ENCODE data around the gene PLCD3. TPM values are rescaled to one million over a fixed set of nuclear protein-coding genes. Genes with fewer than 3 reads are reported as not detected.

The PLCD3 gene
- total RNA-seq, 1 experiment from 2014 or later = 13.3 TPM

GRCh38 chr17:45102856-45103255 lies 29.5 kb downstream of the PLCD3 start:
- peaks cover 94% of the 10 kb centered on the region for H3K36me3 ChIP-seq
- no peaks in the 10 kb centered on the region for H3K9me3 ChIP-seq
- H3K27me3 ChIP-seq = no peaks in the 10 kb centered on the region
- no peak for DNase-seq
- H3K4me3 ChIP-seq = no peak overlapping the region

DNA sequence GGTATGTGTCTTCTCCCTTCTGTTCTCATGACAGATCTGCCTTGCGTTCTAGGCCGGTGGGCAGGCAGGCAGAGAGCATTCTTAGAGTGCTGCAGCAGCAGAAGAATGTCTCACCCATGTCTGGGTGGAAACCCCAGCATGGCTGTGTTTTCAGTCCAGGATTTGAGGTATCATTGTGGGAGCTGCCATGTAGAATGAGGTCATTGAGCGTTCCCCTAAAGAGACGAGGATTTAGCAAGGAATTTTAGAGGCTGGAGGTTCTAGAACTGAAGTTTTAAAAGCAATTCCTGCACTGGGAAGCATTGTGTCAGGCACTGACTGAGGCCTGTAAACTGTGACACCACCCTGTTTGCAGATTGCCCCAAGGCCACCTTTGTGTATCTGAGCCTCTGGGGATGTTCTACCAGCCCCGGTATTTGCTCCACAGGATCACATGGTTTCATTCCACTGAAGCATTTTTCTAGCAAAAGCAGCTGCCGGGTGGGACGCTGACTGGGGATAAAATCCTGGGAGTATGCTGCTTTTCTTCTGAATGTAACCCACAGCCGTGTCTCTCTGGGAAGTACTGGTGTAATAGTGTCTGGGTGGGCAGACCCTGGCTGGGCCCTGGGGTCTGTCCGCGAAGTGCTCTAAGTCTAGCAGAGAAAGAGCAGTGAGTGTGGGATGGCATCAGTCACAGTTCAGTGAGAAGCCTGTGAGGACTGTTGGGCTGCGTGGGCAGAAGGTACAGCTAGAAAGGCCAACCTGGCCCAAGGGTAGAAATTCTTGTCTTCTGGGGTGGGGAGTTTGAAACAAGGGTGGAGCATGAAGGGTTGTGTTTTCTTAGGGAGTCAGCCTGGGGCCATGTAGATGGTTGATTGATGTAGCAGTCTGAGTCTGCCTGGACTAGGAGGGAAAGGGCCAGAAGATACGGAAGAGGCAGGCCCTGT lies 30.2 kb downstream of the PLCD3 start:
- peaks cover 94% of the 10 kb centered on the region for H3K36me3 ChIP-seq
- no peaks in the 10 kb centered on the region for H3K9me3 ChIP-seq
- no peak for DNase-seq
- H3K4me3 ChIP-seq = no peak overlapping the region
- H3K27me3 ChIP-seq = no peaks in the 10 kb centered on the region

GRCh38 chr17:45101546-45101882 lies 30.8 kb downstream of the PLCD3 start:
- DNase-seq = no peak
- Histone ChIP-seq H3K9me3 (no peaks in the 10 kb centered on the region), H3K4me3 (no peak overlapping the region), H3K27me3 (no peaks in the 10 kb centered on the region), H3K36me3 (peaks cover 94% of the 10 kb centered on the region)

- DNase-seq = peak; percentile 79
- Histone ChIP-seq H3K9me3 (no peaks in the 10 kb centered on the region), H3K27me3 (no peaks in the 10 kb centered on the region), H3K36me3 (peaks cover 96% of the 10 kb centered on the region), H3K4me3 (no peak overlapping the region)
Observed at GRCh38 chr17:45098869-45099616, 33.3 kb downstream of the PLCD3 start.

DNA sequence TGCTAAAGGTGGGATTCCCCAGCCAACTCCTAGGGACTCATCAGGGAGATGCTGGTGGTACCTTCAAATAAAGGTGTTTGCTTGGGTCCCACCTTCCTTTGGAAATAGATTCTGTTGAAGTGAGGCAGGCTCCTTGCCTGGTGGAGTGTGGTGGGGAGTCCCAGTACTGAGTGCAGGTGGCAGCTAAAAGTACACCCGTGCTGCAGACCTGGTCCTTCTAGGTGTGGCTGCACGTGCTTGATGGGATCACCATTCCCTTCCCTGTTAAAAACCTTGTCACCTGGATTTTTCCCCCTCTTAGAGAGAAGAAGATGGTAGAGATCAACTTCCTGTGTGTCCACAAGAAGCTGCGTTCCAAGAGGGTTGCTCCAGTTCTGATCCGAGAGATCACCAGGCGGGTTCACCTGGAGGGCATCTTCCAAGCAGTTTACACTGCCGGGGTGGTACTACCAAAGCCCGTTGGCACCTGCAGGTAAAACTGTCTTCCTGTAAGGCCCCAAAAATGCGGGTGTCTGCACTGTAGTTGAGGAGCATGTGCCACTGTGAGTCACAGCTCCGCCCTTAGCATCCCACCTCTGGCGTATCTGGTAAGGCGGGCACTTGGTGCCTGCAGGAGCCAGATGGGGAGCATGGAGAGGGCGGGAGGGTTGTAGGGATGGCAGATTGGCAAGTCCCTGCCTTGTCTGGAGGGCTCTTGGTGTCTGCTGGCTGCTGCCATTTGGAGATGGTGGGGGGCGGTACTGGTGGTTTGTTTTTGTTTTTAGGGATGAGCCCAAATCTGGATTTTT lies 34.0 kb downstream of the PLCD3 start:
- peaks cover 95% of the 10 kb centered on the region for H3K36me3 ChIP-seq

GRCh38 chr17:45096926-45097325 lies 35.4 kb downstream of the PLCD3 start:
- Histone ChIP-seq H3K9me3 (peaks cover 2% of the 10 kb centered on the region; the same call in 1 of the 2 replicates), H3K36me3 (peaks cover 85% of the 10 kb centered on the region), H3K27me3 (no peaks in the 10 kb centered on the region)

More for the DNA sequence above, 34.0 kb downstream of the PLCD3 start:
- no peak overlapping the region for H3K4me3 ChIP-seq
- no peaks in the 10 kb centered on the region for H3K27me3 ChIP-seq
- H3K9me3 ChIP-seq = no peaks in the 10 kb centered on the region
- no peak for DNase-seq

GRCh38 chr17:45096141-45096540 lies 36.2 kb downstream of the PLCD3 start:
- no peak for DNase-seq
- Histone ChIP-seq H3K4me3 (no peak overlapping the region), H3K36me3 (peaks cover 86% of the 10 kb centered on the region), H3K27me3 (no peaks in the 10 kb centered on the region), H3K9me3 (peaks cover 3% of the 10 kb centered on the region)

More at GRCh38 chr17:45096926-45097325, 35.4 kb downstream of the PLCD3 start:
- DNase-seq = no peak
- H3K4me3 ChIP-seq = no peak overlapping the region

- Histone ChIP-seq H3K27me3 (no peaks in the 10 kb centered on the region), H3K4me3 (no peak overlapping the region), H3K9me3 (peaks cover 3% of the 10 kb centered on the region), H3K36me3 (peaks cover 89% of the 10 kb centered on the region)
- DNase-seq = no peak
Observed at GRCh38 chr17:45093444-45094110, 38.7 kb downstream of the PLCD3 start.

- H3K9me3 ChIP-seq = peaks cover 3% of the 10 kb centered on the region
- no peaks in the 10 kb centered on the region for H3K27me3 ChIP-seq
- DNase-seq = peak; percentile 99
- peaks cover 89% of the 10 kb centered on the region for H3K36me3 ChIP-seq
- H3K4me3 ChIP-seq = no peak overlapping the region
Observed at GRCh38 chr17:45092911-45093430, 39.3 kb downstream of the PLCD3 start.

DNA sequence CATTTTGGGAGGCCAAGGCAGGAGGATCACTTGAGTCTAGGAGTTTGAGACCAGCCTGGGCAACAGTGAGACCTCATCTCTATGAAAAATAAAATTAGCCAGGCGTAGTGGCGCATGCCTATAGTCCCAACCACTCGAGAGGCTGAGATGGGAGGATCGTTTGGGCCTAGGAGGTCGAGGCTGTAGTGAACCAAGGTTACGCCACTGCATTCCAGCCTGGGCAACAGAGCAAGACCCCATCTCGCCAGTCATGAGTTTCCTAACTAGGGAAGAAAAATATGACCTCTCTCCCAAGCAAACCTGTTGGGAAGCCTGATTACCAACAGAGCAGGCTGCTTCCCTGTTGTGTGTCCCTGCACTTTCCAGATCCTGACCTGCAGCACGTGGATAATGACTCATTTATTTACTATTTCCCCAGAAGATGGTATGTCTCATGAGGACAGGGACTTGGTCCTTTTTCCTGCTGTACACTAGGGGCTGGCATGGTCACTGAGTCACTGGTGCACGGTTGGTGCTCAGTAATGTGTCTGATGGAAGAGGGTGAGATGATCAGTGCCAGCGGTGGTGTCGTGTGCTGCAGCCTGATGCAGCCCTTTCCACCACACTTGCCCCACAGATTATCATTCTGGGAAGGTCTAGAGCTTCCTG lies 40.4 kb downstream of the PLCD3 start:
- Histone ChIP-seq H3K36me3 (peaks cover 88% of the 10 kb centered on the region), H3K4me3 (no peak overlapping the region), H3K27me3 (no peaks in the 10 kb centered on the region), H3K9me3 (peaks cover 3% of the 10 kb centered on the region)
- peak; percentile 28 for DNase-seq

- peaks cover 3% of the 10 kb centered on the region for H3K9me3 ChIP-seq
- peak; percentile 88 for DNase-seq
- no peaks in the 10 kb centered on the region for H3K27me3 ChIP-seq
- H3K4me3 ChIP-seq = no peak overlapping the region
- H3K36me3 ChIP-seq = peaks cover 87% of the 10 kb centered on the region
Observed at GRCh38 chr17:45090711-45091110, 41.6 kb downstream of the PLCD3 start.

- no peak overlapping the region for H3K4me3 ChIP-seq
- no peaks in the 10 kb centered on the region for H3K27me3 ChIP-seq
- peaks cover 85% of the 10 kb centered on the region for H3K36me3 ChIP-seq
- peaks cover 3% of the 10 kb centered on the region for H3K9me3 ChIP-seq
- no peak for DNase-seq
Observed at GRCh38 chr17:45088741-45089140, 43.6 kb downstream of the PLCD3 start.

DNA sequence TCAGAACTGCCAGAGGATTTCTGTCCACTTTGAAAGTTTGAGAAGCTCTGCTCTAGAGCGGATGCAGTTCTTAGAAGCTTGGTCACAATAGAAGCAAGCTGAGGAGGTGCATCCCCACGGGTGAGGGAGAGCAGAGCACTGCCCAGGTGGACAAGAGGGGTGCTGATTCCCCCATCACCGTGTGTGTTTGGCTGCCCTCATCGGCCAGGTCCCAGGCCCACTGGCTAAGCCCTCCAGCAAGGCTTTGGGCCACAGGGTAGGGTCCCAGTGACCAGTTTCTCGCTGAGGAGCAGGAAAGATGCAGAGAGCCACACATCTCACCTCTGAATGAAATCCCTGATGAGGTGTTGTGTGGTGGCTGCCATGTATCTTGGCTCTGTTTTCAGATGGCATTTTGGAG lies 44.3 kb downstream of the PLCD3 start:
- Histone ChIP-seq H3K9me3 (peaks cover 3% of the 10 kb centered on the region), H3K4me3 (no peak overlapping the region), H3K36me3 (peaks cover 87% of the 10 kb centered on the region), H3K27me3 (no peaks in the 10 kb centered on the region)
- no peak for DNase-seq

DNA sequence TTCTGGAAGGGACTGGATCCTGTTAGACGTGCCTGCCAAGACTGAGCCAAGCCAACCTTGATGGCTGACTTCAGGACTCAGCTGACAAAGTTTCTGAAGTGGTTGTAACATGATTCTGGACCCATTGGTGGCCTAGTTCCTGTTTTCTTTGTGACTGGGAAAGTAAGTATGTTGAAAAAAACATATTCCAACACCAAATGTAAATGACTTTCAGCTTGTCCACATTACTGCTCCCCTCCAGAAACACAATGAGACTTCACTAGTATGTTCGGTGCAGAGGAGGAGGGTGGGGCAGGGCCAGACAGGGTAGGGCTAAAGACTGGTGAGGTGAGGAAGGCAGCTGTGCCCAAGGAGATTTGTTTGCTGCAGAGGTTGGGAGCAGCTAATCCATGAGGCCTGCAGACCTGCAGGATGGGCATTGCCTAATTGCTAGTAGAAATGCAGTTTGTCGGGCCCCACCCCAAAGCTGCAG lies 44.8 kb downstream of the PLCD3 start:
- Histone ChIP-seq H3K9me3 (peaks cover 3% of the 10 kb centered on the region), H3K36me3 (peaks cover 91% of the 10 kb centered on the region), H3K4me3 (no peak overlapping the region), H3K27me3 (no peaks in the 10 kb centered on the region)
- DNase-seq = no peak

DNA sequence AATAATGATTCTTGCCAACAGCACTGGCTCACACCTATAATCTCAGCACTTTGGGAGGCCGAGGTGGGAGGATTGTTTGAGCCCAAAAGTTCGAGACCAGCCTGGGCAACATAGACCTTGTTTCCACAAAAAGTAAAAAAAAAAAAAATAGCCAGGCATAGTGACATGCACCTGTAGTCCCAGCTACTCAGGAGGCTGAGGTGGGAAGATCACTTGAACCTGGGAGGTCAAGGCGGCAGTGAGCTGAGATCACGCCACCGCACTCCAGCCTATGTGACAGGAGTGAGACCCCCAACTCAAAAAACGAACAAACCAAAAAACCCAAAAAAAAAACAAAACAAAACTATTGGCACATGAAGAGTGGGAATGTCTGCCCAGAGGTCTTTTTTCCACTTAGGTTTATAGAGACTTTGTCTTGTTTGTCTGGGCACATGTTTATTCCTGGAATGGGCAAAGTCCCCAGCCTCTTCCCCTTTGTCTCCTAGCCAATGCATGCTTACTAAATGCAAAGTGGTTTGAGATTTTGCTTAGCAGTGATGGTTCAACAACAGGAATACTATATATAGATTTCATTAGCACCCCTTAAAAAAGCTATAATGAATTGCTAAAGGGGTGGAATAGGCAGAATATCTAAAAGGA lies 45.3 kb downstream of the PLCD3 start:
- H3K36me3 ChIP-seq = peaks cover 94% of the 10 kb centered on the region
- DNase-seq = no peak
- H3K4me3 ChIP-seq = no peak overlapping the region
- H3K27me3 ChIP-seq = no peaks in the 10 kb centered on the region
- H3K9me3 ChIP-seq = peaks cover 1% of the 10 kb centered on the region

Data from MG63 (cell line).